B cell (primary cell): ENCODE results near the gene KCNC1.

Source experiments
- EZH2 ChIP-seq: IDR thresholded peaks from 2 replicates; pipeline ENCODE4 v1.6.1; 2012; ENCODE audit warnings: borderline replicate concordance, low read depth, mild to moderate bottlenecking, moderate library complexity, low read length; ENCODE audit not compliant: insufficient read depth, poor library complexity, severe bottlenecking
- TF ChIP-seq, protein P1 (sequence below): fragments of 200-600 bp; IDR thresholded peaks from one replicate; pipeline ENCODE4 v1.8.0; 2022; ENCODE audit warnings: antibody characterized with exemption, mild to moderate bottlenecking

DNA sequence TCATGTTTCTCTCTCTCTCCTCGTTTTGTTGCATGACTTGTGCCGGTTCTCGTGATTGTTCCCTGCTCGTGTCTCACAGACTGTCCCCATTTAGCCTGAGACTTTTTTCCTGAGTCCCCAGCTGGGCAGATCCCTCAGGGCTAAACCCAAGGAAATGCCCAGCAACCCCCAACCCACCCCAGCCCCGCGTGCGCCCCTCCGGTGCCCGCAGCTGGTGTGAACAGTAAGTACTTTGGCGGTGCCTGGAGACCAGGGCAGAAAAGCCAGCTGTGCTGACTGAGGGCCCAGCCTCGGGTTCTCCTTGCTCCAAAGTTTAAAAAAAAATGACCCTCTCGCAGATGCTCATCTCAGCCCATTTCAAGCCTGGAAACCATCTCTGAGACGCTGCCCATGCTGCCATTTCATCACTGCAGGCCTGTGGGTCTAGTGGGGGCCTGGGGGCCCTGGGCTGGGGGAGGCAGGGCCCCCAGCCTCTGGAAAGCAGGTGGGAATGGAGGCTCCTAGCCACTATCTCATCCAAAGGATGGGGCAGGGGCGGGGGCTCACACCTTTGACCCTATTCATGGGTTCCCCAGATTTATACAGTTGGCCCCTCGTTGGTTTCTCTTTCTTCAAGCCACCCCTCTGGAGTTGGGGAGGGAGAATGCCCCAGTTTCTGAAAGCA, 41.8 kb downstream of the KCNC1 start:
- TF ChIP-seq, protein P1, sequence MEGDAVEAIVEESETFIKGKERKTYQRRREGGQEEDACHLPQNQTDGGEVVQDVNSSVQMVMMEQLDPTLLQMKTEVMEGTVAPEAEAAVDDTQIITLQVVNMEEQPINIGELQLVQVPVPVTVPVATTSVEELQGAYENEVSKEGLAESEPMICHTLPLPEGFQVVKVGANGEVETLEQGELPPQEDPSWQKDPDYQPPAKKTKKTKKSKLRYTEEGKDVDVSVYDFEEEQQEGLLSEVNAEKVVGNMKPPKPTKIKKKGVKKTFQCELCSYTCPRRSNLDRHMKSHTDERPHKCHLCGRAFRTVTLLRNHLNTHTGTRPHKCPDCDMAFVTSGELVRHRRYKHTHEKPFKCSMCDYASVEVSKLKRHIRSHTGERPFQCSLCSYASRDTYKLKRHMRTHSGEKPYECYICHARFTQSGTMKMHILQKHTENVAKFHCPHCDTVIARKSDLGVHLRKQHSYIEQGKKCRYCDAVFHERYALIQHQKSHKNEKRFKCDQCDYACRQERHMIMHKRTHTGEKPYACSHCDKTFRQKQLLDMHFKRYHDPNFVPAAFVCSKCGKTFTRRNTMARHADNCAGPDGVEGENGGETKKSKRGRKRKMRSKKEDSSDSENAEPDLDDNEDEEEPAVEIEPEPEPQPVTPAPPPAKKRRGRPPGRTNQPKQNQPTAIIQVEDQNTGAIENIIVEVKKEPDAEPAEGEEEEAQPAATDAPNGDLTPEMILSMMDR: no peak
- TF ChIP-seq EZH2: no peak
